GM12878 (cell line): ENCODE results near the gene PIK3C3. TPM values are rescaled to one million over a fixed set of nuclear protein-coding genes. Genes with fewer than 3 reads are reported as not detected.

ENCODE experiments used
- ATAC-seq: fragments of 200-7000 bp; cut with Tn5 transposase; 3 replicates; pipeline ENCODE4 v1.9.1; 2020; ENCODE audit warnings: mild to moderate bottlenecking, moderate library complexity
- BruUV-seq: library from RNA; stranded (reverse); fragments of 400-500 nt; replicated peaks from 2 replicates; lab custom pipeline; 2021; lab: Mats Ljungman, UMichigan
- CTCF ChIA-PET: fragments of 300-600 bp; sonication (Branson Sonifier 250); formaldehyde crosslinking; extraction: SDS; loops from one replicate; lab custom pipeline; 2021; ENCODE audit warnings: inconsistent platforms; lab: Yijun Ruan, JAX
- POLR2A ChIA-PET: fragments of 350-600 bp; formaldehyde crosslinking; extraction: SDS; loops from one replicate; lab custom pipeline; 2021; ENCODE audit warnings: inconsistent platforms; lab: Charles Lee
- RAD21 ChIA-PET: fragments of 300-600 bp; sonication (Branson Sonifier 250); formaldehyde crosslinking; loops from one replicate; lab custom pipeline; 2023; ENCODE audit warnings: antibody characterized with exemption; ENCODE audit not compliant: unreplicated experiment; lab: Charles Lee
- SMC1A ChIA-PET: fragments of 300-600 bp; sonication (Branson Sonifier 250); formaldehyde crosslinking; loops from one replicate; lab custom pipeline; 2023; ENCODE audit not compliant: unreplicated experiment, uncharacterized antibody; lab: Charles Lee
- DNase-seq: peaks from one replicate; pipeline ENCODE4 v3.0.0-alpha.2; 2011; ENCODE audit warnings: low read depth, low spot score
- FAIRE-seq: peaks from 3 replicates; lab custom pipeline; 2011; peaks lifted over from hg19 to GRCh38; lab: Jason Lieb, UNC
- H2AFZ ChIP-seq: 2 replicates; pipeline ENCODE4 v1.6.0; 2011; ENCODE audit warnings: low read depth, low read length, control low read depth; ENCODE audit not compliant: control insufficient read depth
- H3K27ac ChIP-seq: 2 replicates; pipeline ENCODE4 v1.5.1; 2011; ENCODE audit warnings: control low read depth; ENCODE audit not compliant: control insufficient read depth, insufficient read depth
- H3K27me3 ChIP-seq, 2 experiments: replicated peaks in 1 of 2; 2 replicates each; pipeline versions ENCODE4 v1.6.0 to v1.6.1; 2011; ENCODE audit warnings: low read length in 1 of 2; ENCODE audit not compliant: control insufficient read depth in 2 of 2, insufficient read depth in 2 of 2
- H3K36me3 ChIP-seq, 2 experiments: 2 replicates each; pipeline ENCODE4 v1.5.1; 2011; ENCODE audit warnings: low read length in 1 of 2; ENCODE audit not compliant: control insufficient read depth in 2 of 2, insufficient read depth in 2 of 2
- H3K4me1 ChIP-seq: 2 replicates; pipeline ENCODE4 v1.6.1; 2011; ENCODE audit warnings: mild to moderate bottlenecking, low read length, moderate library complexity, mixed read lengths; ENCODE audit not compliant: control insufficient read depth, insufficient read depth
- H3K4me2 ChIP-seq: 2 replicates; pipeline ENCODE4 v1.6.0; 2011; ENCODE audit warnings: control low read depth; ENCODE audit not compliant: control insufficient read depth, insufficient read depth
- H3K4me3 ChIP-seq: fragments of 200-600 bp; sonication (generic); 2 replicates; pipeline ENCODE4 v1.5.1; 2016
- H3K79me2 ChIP-seq: 2 replicates; pipeline ENCODE4 v1.6.0; 2011; ENCODE audit warnings: low read length; ENCODE audit not compliant: control insufficient read depth, insufficient read depth
- H3K9ac ChIP-seq: 2 replicates; pipeline ENCODE4 v1.8.0; 2011; ENCODE audit warnings: low read length, control low read depth, mixed read lengths; ENCODE audit not compliant: control insufficient read depth, insufficient read depth
- H3K9me3 ChIP-seq: replicated peaks from 3 replicates; pipeline ENCODE4 v1.5.1; 2011; ENCODE audit warnings: mild to moderate bottlenecking, low read length; ENCODE audit not compliant: control insufficient read depth, insufficient read depth
- H4K20me1 ChIP-seq: 2 replicates; pipeline ENCODE4 v1.6.0; 2011; ENCODE audit not compliant: control insufficient read depth, insufficient read depth
- BACH1 ChIP-seq: fragments of 450-650 bp; IDR thresholded peaks from 2 replicates; pipeline ENCODE4 v1.6.1; 2017; ENCODE audit warnings: mild to moderate bottlenecking, borderline replicate concordance
- BCL11A ChIP-seq: IDR thresholded peaks from 2 replicates; pipeline ENCODE4 v1.6.1; 2011; ENCODE audit warnings: low read depth, low read length
- HDGF ChIP-seq: fragments of 450-650 bp; IDR thresholded peaks from 2 replicates; pipeline ENCODE4 v1.6.1; 2016; ENCODE audit warnings: antibody characterized with exemption
- JUNB ChIP-seq: IDR thresholded peaks from 2 replicates; pipeline ENCODE4 v1.6.1; 2016; ENCODE audit warnings: antibody characterized with exemption, mild to moderate bottlenecking
- LARP7 ChIP-seq: fragments of 450-650 bp; IDR thresholded peaks from 2 replicates; pipeline ENCODE4 v1.6.1; 2017; ENCODE audit warnings: mild to moderate bottlenecking
- RUNX3 ChIP-seq: IDR thresholded peaks from 2 replicates; pipeline ENCODE4 v1.6.1; 2012; ENCODE audit warnings: low read length, inconsistent platforms
- ZSCAN29 ChIP-seq: fragments of 450-650 bp; IDR thresholded peaks from 2 replicates; pipeline ENCODE4 v1.6.1; 2017; ENCODE audit warnings: mild to moderate bottlenecking, moderate library complexity
- WGBS: methylation state at CpG from one replicate; pipeline ENCODE4 v1.1.6; 2016; ENCODE audit warnings: low lambda C conversion rate; ENCODE audit not compliant: insufficient replicate concordance, insufficient coverage; ENCODE audit errors: missing lambda C conversion rate; 5-methylcytosine and 5-hydroxymethylcytosine counted together
- in situ Hi-C: fragments of 300-500 bp; cut with MboI; formaldehyde crosslinking; loops from 9 replicates; pipeline ENCODE4 v1.14.3; 2018; ENCODE audit warnings: mixed read lengths
- intact Hi-C: fragments of 100-400 bp; cut with micrococcal nuclease; formaldehyde crosslinking; loops from one replicate; pipeline ENCODE4 v1.14.2; 2022; ENCODE audit not compliant: unreplicated experiment
- polyA plus RNA-seq, 11 experiments: library from polyadenylated mRNA; depleted of rRNA in 4 of 11; unstranded in 6 of 11; stranded (reverse) in 5 of 11; fragments of >200 nt; fragmentation: Nextera tagmentation in 4 of 11; fragmentation: Illumina TruSeq in 1 of 11; extraction: Ambion mirVana in 4 of 11; extraction: Trizol in 1 of 11; gene quantifications; 1 replicate in 1 of 11; 2 replicates in 10 of 11; pipeline versions ENCODE4 v1.2.1 to v1.2.3, GENCODE V29; 2011 to 2016; ENCODE audit warnings: inconsistent platforms in 2 of 11, missing spikeins in 2 of 11, low read depth in 1 of 11
- total RNA-seq, 4 experiments: library from RNA; depleted of rRNA in 3 of 4; stranded (reverse); fragments of >200 nt in 3 of 4; fragmentation: Illumina TruSeq in 1 of 4; extraction: Trizol in 1 of 4; gene quantifications; 2 replicates each; pipeline versions ENCODE4 v1.2.1 to v1.2.3, GENCODE V29; 2013 to 2021
- TF ChIP-seq, protein P1 (sequence below): fragments of 450-650 bp; IDR thresholded peaks from 2 replicates; pipeline ENCODE4 v1.6.1; 2018; ENCODE audit warnings: mild to moderate bottlenecking, low read depth, moderate library complexity; ENCODE audit not compliant: partially characterized antibody

Gene PIK3C3
- total and polyA plus RNA-seq, 10 of the 15 experiments (the other 5 are each of a cell fraction or from before 2014, with no cell fraction given): 14.4 to 131 (median 32.4) TPM

DNA sequence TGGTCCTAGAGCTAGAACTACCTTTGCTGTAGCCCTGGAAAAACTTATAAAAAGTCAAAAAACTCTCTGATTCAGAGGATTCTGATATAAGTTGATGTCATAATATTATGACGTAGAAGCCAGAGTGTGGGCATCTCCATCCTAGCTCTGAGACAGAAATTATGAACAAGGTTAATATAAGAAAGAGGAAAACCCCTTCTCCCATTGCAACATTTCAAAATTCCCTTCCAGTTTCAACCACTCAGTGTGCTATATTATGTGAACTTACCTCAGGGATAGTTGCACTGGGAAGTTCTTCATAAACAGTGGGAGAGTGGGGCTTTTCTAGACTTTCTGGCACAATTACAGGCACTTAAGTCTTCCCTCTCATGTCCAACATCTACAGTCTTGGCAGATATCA is 171.6 kb downstream of the PIK3C3 start (continued):
- TF ChIP-seq, protein P1, sequence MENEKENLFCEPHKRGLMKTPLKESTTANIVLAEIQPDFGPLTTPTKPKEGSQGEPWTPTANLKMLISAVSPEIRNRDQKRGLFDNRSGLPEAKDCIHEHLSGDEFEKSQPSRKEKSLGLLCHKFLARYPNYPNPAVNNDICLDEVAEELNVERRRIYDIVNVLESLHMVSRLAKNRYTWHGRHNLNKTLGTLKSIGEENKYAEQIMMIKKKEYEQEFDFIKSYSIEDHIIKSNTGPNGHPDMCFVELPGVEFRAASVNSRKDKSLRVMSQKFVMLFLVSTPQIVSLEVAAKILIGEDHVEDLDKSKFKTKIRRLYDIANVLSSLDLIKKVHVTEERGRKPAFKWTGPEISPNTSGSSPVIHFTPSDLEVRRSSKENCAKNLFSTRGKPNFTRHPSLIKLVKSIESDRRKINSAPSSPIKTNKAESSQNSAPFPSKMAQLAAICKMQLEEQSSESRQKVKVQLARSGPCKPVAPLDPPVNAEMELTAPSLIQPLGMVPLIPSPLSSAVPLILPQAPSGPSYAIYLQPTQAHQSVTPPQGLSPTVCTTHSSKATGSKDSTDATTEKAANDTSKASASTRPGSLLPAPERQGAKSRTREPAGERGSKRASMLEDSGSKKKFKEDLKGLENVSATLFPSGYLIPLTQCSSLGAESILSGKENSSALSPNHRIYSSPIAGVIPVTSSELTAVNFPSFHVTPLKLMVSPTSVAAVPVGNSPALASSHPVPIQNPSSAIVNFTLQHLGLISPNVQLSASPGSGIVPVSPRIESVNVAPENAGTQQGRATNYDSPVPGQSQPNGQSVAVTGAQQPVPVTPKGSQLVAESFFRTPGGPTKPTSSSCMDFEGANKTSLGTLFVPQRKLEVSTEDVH: no peak
- TF ChIP-seq BCL11A (no peak), ZSCAN29 (no peak), HDGF (no peak), RUNX3 (no peak), JUNB (no peak)

DNA sequence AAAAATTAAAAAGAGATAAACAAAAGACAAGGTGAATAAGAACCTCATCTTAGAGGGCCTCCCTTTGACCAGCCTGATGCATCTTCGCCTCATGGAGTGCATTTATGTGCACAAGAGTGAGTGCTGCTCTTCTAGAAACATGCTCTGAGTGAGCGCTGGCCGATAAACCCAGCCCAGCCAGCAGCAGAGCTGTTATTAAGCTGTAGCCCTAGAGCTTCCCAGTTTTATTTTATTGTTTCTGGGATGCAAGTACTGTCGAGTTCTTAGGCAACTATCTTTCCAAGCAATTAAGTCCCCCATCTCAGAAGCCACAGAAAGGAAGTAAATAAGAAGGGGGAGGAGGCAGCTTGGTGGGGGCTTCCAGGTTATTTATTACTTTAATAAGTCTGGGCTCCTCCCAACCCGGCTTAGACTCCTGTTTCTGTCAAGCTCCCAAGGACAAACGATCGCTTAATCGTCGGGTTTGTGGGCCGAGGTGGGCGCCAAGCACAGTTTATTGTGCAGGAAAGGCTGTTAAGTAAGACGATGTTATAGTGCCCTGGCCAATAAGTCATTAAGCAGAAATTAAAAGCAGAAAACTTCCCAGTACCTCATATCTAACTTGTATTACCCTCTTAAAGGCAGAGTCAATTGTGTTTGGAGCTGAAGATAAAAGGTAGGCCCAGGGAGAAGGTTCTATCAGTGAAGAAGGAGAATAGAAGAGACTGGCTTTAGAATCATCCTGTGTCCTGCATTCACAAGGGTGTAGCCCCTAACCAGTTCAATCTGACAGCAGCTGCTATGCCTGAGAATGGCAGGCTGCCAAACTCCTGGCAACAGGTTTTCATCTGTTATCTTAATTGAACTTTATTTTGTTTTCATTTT is 176.3 kb downstream of the PIK3C3 start:
- intact Hi-C loops: no loop called here
- FAIRE-seq (no peak), DNase-seq (no peak), ATAC-seq (no peak)
- CTCF ChIA-PET: interaction anchor here (0.5 to 1.9 kb wide), 5 partner anchors 53 to 183 kb away, joined by 3 to 4 read pairs (median 3); no protein-coding TSS in a partner anchor
- no peaks in the 10 kb centered on the region for H3K9me3 ChIP-seq
- no peak overlapping the region for H3K4me2 ChIP-seq
- in situ Hi-C loops: no loop called here
- H3K27me3 ChIP-seq: no peaks in the 10 kb centered on the region
- no peaks in the 10 kb centered on the region for H3K79me2 ChIP-seq
- no peak overlapping the region for H3K9ac ChIP-seq
- no peaks in the 10 kb centered on the region for H3K36me3 ChIP-seq
- SMC1A ChIA-PET: interaction anchor here (1.1 to 1.9 kb wide), 6 partner anchors 11 to 156 kb away, joined by 3 to 7 read pairs (median 4); no protein-coding TSS in a partner anchor
- no TSS peak for BruUV-seq
- no peaks in the 10 kb centered on the region for H3K4me1 ChIP-seq
- no peak overlapping the region for H2AFZ ChIP-seq
- no peak overlapping the region for H3K4me3 ChIP-seq
- POLR2A ChIA-PET: no interaction called here
- WGBS: 38% methylated on average over 12 of the region's 12 CpGs
- RAD21 ChIA-PET: no interaction called here
- H3K27ac ChIP-seq: no peak overlapping the region
- H4K20me1 ChIP-seq: no peaks in the 10 kb centered on the region
- TF ChIP-seq BACH1 (no peak), LARP7 (no peak)
